ENCODE data around the gene PTK6.
"Not testable (repeated sequence)": the region's sequence is repeated elsewhere in the genome, so short reads cannot be mapped to it uniquely, and the experiment has no call there.

The PTK6 gene

GRCh38 chr20:63568986-63569949 lies 32.1 kb upstream of the PTK6 start:
- DNase-seq (ENCODE audit: low read depth in 3 of 3), result no peak

DNA sequence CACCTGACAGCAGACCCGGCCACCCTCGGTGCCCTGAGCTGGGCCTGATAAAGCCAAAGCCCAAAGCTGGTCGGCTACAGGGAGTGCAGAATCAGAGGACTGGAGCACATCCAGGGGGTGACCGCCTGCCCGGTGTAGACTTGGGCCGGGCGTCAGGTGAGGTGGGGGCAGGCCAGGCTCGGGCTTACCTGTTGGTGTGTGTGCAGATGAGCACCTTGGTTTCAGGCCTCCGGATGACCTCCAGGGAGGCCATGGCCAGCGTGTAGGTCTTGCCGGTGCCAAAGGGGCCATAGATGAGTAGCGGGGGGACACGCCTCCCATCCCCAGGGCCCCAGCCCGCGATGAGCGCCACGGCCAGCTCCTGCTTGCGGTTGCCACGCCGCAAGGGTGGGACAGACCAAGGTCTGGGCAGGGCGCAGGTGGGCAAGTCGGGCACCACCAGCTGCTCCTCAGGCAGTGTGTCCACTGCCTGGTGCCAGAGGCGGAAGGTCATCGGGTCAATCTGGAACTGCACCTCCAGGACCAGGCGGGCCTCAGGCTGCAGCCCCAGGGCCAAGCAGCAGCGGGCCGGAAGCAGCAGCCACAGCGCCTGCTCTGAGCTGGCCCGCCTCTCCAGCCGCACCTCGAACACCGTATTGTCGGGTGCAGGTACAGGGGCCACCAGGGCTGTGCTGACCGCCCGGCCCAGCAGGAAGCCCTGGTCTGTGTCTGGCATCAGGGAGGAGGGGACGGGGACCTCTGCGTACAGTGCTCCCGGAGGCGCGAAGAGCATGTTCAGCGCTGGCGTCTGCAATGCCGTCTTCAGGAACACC lies 31.2 kb upstream of the PTK6 start:
- DNase-seq (ENCODE audit: low read depth in 3 of 3), result no peak

GRCh38 chr20:63567386-63568169 lies 30.4 kb upstream of the PTK6 start:
- DNase-seq (ENCODE audit: low read depth in 3 of 3), result no peak

DNA sequence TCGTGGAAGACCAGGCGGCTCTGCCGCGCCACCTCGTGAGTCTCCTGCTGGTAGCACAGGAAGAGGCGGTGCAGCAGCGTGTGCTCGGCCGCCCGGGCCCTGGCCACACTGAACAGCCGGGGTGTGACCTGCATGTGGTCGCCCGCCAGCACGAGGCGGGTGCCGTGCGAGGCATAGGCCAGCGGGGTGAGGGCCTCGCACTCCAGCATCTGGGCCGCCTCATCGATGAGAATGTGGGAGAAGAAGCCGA lies 29.9 kb upstream of the PTK6 start:
- no peak for DNase-seq (ENCODE audit: low read depth in 3 of 3)

DNA sequence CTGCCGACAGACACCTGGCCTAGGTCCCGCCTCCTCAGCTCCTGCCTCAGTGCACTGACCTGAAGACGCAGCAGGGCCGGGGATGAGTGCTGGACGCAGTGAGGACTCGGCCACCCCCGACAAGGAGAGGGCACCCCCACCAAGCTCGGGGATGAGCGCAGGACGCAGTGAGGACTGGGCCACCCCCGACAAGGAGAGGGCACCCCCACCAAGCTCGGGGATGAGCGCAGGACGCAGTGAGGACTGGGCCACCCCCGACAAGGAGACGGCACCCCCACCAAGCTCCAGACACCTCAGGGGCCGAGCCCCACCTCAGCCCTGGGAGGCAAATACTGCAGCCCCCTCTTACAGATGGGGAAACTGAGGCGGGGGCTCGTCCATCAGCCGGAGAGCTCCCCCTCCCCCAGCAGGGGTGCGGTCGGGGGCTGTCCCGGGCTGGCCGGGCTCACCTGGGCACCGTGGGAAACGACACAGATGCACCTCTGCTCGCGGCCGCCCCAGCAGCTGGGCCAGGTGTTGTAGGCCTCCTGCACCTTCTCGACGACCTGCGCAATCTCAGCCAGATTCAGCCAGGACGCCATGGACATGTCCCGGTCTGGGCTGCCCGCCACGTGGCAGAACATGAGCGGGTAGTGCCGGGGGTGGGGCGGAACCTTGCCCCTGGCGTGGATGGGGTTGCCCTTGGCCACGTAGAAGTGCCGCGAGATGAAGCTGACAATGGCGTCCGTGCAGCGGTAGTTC lies 29.4 kb upstream of the PTK6 start:
- no peak for DNase-seq (ENCODE audit: low read depth in 3 of 3)

DNA sequence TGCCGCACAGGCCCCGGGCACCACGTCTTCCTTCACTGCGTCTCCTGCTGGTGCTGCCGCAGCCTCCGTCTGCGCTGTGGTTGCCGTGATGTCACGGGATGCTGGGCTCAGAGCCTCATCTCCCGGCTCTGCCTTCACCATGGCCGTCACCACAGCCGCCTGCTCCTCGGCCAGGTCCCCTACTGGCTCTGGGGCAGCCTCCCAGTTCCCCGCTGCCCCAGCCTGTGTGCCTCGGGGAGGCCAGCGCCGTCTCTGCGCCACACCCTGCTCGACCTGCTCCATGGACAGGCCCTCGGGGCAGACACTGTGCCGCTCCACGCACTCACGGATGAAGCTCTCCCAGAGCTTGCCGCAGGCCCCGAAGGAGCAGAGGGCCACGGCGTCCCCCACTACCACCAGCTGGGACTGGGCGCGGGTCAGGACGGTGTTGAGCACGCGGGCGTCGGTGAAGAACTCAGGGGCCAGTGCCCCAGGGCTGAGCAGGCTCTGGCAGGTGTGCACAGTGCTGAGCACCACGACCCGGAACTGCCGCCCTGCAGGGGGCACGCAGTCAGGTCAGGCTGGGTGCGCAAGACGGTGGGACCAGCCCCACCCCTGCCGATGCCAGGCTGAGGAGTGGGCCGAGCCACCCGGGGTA lies 28.6 kb upstream of the PTK6 start:
- DNase-seq (ENCODE audit: low read depth in 3 of 3), result no peak

GRCh38 chr20:63565021-63565698 lies 28.0 kb upstream of the PTK6 start:
- no peak for DNase-seq (ENCODE audit: low read depth in 3 of 3)

GRCh38 chr20:63564036-63564810 lies 27.0 kb upstream of the PTK6 start:
- DNase-seq (ENCODE audit: low read depth in 3 of 3), result no peak

- DNase-seq (ENCODE audit: low read depth in 3 of 3), result no peak
Measured at GRCh38 chr20:63563225-63563935, 26.2 kb upstream of the PTK6 start.

DNA sequence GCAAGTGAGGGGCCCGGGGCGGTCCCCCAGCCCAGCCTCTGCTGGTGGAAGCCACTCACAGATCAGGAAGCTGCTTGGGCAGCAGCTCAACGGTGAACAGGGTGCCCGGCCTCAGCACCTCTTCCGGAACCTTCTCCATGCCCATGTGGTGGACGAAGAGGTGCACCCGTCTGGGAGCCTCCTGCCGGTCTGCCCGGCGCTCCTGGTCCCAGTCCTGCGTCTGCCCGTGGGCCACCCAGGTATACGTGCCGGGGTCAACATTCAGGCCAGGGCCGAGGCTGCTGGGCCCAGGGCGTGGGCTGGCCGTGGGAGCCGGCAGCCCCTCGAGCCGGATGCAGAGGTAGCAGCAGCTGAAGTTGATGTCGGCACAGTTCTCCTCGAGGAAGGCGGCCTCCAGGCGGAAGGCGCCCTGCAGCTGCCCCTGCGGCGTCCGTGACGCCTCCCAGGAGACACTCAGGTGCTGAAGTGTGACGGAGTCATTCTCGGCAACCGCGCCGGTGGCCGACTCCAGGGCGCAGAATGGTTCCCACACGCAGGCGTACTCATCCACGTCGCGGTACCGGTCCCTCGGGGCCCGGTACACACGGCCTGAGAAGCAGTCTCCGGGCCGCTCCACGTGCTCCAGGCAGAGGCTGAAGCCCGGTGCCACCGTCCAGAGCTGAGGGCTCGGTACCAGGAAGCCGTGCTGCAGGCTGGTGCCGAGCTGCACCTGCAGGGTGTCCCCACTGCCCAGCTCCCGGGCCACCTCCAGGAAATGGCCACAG lies 25.5 kb upstream of the PTK6 start:
- no peak for DNase-seq (ENCODE audit: low read depth in 3 of 3)

- no peak for DNase-seq (ENCODE audit: low read depth in 3 of 3)
Measured at GRCh38 chr20:63561624-63562396, 24.6 kb upstream of the PTK6 start.

GRCh38 chr20:63560856-63561609 lies 23.9 kb upstream of the PTK6 start:
- DNase-seq (ENCODE audit: low read depth in 3 of 3), result no peak

GRCh38 chr20:63560333-63560805 lies 23.2 kb upstream of the PTK6 start:
- no peak for DNase-seq (ENCODE audit: low read depth in 3 of 3)

DNA sequence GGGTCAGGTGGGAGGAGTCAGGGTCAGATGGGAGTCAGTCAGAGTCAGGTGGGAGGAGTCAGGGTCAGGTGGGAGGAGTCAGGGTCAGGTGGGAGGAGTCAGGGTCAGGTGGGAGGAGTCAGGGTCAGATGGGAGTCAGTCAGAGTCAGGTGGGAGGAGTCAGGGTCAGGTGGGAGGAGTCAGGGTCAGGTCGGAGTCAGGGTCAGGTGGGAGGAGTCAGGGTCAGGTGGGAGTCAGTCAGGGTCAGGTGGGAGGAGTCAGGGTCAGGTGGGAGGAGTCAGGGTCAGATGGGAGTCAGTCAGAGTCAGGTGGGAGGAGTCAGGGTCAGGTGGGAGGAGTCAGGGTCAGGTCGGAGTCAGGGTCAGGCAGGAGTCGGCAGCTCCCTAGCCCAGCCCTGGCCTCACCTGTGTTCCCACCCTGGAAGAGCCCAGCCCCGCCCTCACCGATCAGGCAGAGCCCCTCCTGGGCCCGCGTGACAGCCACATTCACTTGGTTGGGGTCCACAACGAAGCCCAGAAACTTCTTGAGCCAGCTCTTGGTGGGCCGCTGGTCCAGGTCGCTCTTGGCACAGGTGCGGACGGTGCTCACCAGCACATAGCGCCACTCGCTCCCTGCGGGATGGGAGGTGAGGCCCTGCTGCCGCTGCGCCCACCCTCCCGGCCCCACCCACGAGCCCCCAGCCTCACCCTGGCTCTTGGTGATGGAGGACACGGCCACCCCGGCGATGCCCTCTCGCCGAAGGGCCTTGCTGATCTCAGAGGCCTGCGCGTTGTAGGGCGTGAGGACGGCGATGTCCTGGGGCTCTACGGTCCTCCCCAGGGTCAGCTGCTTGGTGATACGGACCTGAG lies 22.5 kb upstream of the PTK6 start:
- DNase-seq (ENCODE audit: low read depth in 3 of 3), result not testable (repeated sequence)

- no peak for DNase-seq (ENCODE audit: low read depth in 3 of 3)
Measured at GRCh38 chr20:63558804-63559484, 21.8 kb upstream of the PTK6 start.
